Measurements from ENCODE around the gene DNAJC16. TPM values are rescaled to one million over a fixed set of nuclear protein-coding genes. Genes with fewer than 3 reads are reported as not detected.
"Not testable (repeated sequence)": the region's sequence is repeated elsewhere in the genome, so short reads cannot be mapped to it uniquely, and the experiment has no call there.

DNAJC16 gene
- total RNA-seq, 2 donors from 2014 or later: 11.9 to 12.5 TPM

DNA sequence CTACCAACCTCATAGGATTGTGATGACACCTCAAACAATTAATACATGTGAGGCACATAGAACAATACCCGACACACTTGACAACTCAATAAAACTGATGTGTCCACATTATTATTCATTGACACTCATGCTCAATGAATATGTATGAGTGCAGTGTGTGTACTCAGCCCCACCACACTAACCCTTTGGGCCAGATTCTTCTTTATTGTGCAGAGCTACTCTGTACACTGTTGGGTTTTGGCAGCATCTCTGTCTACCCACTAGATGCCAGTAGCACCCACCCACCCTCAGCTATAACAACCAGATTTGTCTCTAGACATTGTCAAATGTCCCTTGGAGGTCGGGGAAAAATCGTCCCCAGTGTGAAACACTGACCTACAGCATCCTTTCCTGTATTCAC lies 12.7 kb upstream of the DNAJC16 start:
- no peak for DNase-seq
- Histone ChIP-seq H3K4me3 (no peak overlapping the region), H3K9me3 (no peaks in the 10 kb centered on the region), H3K27ac (no peak overlapping the region), H3K27me3 (no peaks in the 10 kb centered on the region), H3K4me1 (peaks cover 23% of the 10 kb centered on the region), H3K36me3 (replicated peaks in 1 of 2; ENCODE audit: insufficient read depth in 1 of 2, low read depth in 2 of 2) (no peaks in the 10 kb centered on the region)
- ATAC-seq: no peak
- intact Hi-C loops (cut with DNase I): loop anchor here (10.0 kb wide), 1 partner anchor 179 kb away; no protein-coding TSS in a partner anchor
- 88 to 89% methylated on average over 3 of the region's 3 CpGs for WGBS, 2 donors
- TF ChIP-seq POLR2A (IDR thresholded peaks at IDR 0.05): no peak
- TF ChIP-seq, protein P1, sequence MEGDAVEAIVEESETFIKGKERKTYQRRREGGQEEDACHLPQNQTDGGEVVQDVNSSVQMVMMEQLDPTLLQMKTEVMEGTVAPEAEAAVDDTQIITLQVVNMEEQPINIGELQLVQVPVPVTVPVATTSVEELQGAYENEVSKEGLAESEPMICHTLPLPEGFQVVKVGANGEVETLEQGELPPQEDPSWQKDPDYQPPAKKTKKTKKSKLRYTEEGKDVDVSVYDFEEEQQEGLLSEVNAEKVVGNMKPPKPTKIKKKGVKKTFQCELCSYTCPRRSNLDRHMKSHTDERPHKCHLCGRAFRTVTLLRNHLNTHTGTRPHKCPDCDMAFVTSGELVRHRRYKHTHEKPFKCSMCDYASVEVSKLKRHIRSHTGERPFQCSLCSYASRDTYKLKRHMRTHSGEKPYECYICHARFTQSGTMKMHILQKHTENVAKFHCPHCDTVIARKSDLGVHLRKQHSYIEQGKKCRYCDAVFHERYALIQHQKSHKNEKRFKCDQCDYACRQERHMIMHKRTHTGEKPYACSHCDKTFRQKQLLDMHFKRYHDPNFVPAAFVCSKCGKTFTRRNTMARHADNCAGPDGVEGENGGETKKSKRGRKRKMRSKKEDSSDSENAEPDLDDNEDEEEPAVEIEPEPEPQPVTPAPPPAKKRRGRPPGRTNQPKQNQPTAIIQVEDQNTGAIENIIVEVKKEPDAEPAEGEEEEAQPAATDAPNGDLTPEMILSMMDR (IDR thresholded peaks at IDR 0.05): no peak

DNA sequence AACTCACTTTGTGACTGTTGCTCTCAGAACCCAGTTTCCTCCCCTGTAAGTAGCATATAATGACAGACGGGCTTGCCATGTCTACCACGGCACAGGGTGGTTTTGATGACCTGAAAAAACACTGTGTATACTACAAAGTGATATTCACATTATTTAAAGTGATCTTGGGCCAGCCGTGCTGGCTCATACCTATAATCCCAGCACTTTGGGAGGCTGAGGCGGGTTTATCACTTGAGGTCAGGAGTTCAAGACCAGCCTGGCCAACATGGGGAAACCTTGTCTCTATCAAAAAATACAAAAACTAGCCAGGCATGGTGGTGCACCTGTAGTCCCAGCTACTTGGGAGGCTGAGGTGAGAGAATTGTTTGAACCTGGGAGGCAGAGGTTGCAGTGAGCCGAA lies 12.1 kb upstream of the DNAJC16 start:
- WGBS, 2 donors: 80 to 90% methylated on average over 5 of the region's 5 CpGs
- not testable (repeated sequence) for ATAC-seq; H3K9me3 ChIP-seq; H3K4me3 ChIP-seq; H3K36me3 ChIP-seq (replicated peaks in 1 of 2; ENCODE audit: insufficient read depth in 1 of 2, low read depth in 2 of 2); H3K27ac ChIP-seq; DNase-seq; H3K27me3 ChIP-seq
- peaks cover 16% of the 10 kb centered on the region for H3K4me1 ChIP-seq
- intact Hi-C loops (cut with DNase I): loop anchor here (10.0 kb wide), 1 partner anchor 180 kb away; no protein-coding TSS in a partner anchor

DNA sequence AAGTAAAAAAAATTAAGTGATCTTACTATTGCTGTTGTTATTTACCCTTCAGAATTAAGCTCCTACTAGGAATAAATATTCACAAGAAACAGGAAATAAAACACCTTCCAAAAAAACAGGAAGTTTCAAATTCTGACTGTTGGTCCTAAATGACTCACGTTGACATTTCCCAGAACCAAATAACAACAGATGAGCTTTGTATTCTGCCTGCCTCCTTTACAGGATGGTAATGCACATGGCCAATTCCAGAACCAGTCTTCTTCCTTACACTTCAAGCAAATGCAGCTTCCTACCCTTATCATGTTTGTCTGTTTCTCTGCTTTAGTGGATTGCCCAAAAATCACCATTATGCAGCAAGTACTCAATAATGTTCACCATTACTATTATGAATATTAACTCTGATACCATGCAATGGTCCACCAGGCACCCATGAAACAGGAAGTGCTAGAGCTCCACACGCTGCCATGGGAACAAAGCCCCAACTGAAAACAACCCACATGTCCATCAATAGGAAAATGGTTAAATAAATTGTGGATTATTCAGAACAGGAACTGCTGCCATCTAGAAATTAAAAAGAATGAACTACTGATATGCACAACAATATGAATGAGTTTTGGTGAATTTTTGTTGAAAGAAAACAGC lies 11.5 kb upstream of the DNAJC16 start:
- no peak for DNase-seq
- intact Hi-C loops (cut with DNase I): loop anchor here (10.0 kb wide), 1 partner anchor 180 kb away; no protein-coding TSS in a partner anchor
- no peaks in the 10 kb centered on the region for H3K27me3 ChIP-seq
- no peak overlapping the region for H3K4me3 ChIP-seq
- TF ChIP-seq, protein P1 (IDR thresholded peaks at IDR 0.05): no peak
- no peak for TF ChIP-seq POLR2A (IDR thresholded peaks at IDR 0.05)
- H3K9me3 ChIP-seq: no peaks in the 10 kb centered on the region
- no peak overlapping the region for H3K27ac ChIP-seq
- ATAC-seq: no peak
- 57 to 80% methylated on average over 2 of the region's 2 CpGs for WGBS, 2 donors
- no peaks in the 10 kb centered on the region for H3K36me3 ChIP-seq (replicated peaks in 1 of 2; ENCODE audit: insufficient read depth in 1 of 2, low read depth in 2 of 2)
- peaks cover 12% of the 10 kb centered on the region for H3K4me1 ChIP-seq

DNA sequence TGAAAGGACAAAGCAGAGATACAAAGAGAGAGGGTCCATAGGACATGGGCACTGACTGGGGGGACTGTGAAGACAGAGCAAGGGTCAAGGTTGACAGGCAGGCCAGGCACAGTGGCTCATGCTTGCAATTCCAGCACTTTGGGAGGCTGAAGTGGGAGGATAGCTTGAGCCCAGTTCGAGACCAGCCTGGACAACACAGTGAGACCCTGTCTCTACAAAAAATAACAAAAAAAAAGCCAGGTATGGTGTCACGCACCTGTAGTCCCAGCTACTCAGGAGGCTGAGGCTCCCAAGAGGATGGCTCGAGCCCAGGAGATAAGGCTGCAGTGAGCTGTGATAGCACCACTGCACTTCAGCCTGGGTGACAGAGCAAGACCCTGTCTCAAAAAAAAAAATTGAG lies 7.0 kb upstream of the DNAJC16 start:
- no peak overlapping the region for H3K27ac ChIP-seq
- 85 to 92% methylated on average over 3 of the region's 3 CpGs for WGBS, 2 donors
- no peak overlapping the region for H3K4me3 ChIP-seq
- TF ChIP-seq POLR2A (IDR thresholded peaks at IDR 0.05): no peak
- TF ChIP-seq, protein P1 (IDR thresholded peaks at IDR 0.05): no peak
- intact Hi-C loops (cut with DNase I): loop anchor here (10.0 kb wide), 1 partner anchor 185 kb away; no protein-coding TSS in a partner anchor
- ATAC-seq: no peak
- H3K27me3 ChIP-seq: no peaks in the 10 kb centered on the region
- DNase-seq: no peak
- H3K4me1 ChIP-seq: peaks cover 7% of the 10 kb centered on the region
- no peaks in the 10 kb centered on the region for H3K9me3 ChIP-seq
- H3K36me3 ChIP-seq (replicated peaks in 1 of 2; ENCODE audit: insufficient read depth in 1 of 2, low read depth in 2 of 2): no peaks in the 10 kb centered on the region

DNA sequence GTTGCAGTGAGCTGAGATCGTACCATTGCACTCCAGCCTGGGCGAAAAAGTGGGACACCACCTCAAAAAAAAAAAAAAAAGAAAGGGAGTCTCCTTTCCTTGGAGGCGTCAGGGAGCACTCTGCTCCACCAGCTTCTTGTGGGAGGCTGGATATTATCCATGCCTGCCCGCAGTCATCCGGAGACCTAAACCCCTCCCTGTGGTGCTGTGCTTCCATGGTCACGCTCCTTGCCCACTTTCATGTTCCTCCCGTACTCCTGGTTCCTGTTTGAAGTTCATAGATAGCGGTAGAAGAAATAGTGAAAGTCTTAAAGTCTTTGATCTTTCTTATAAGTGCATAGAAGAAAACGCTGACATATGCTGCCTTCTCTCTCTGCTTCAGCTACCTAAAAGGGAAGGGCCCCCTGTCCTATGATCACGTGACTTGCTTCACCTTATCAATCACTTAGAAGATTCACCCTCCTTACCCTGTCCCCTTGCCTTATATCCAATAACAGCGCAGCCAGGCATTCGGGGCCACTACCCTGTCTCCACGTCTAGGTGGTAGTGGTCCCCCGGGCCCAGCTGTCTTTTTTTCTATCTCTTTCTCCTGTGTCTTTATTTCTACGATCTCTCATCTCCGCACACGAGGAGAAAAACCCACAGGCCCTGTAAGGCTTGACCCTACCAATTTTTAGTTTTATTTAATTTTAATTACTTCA lies 5.3 kb upstream of the DNAJC16 start:
- H3K4me3 ChIP-seq; H3K27ac ChIP-seq; DNase-seq; H3K36me3 ChIP-seq (replicated peaks in 1 of 2; ENCODE audit: insufficient read depth in 1 of 2, low read depth in 2 of 2); ATAC-seq; H3K9me3 ChIP-seq; H3K27me3 ChIP-seq; intact Hi-C loops (cut with DNase I): not testable (repeated sequence)
- 93% methylated on average over 15 to 16 of the region's 17 CpGs for WGBS, 2 donors
- peaks cover 19% of the 10 kb centered on the region for H3K4me1 ChIP-seq
